A673 (cell line): Measurements from ENCODE around the gene EML2. TPM values are rescaled to one million over a fixed set of nuclear protein-coding genes. Genes with fewer than 3 reads are reported as not detected.

Source experiments
- BruUV-seq: library from RNA; stranded (reverse); fragments of 400-500 nt; replicated peaks from 2 replicates; lab custom pipeline; 2021; lab: Mats Ljungman, UMichigan
- CTCF ChIA-PET: fragments of 300-600 bp; sonication (Branson Sonifier 250); formaldehyde crosslinking; loops from one replicate; lab custom pipeline; 2022; ENCODE audit warnings: antibody characterized with exemption; lab: Charles Lee
- POLR2A ChIA-PET: fragments of 300-600 bp; sonication (Branson Sonifier 250); formaldehyde crosslinking; loops from one replicate; lab custom pipeline; 2022; ENCODE audit warnings: antibody characterized with exemption; ENCODE audit not compliant: low non-redundant PET; lab: Charles Lee
- DNase-seq: peaks from one replicate; pipeline ENCODE4 v3.0.0-alpha.2; 2015; ENCODE audit warnings: low spot score
- H3K27ac ChIP-seq: fragments of 200-600 bp; sonication (generic); 2 replicates; pipeline ENCODE4 v1.5.1; 2016; ENCODE audit warnings: mixed run types, low read depth, mild to moderate bottlenecking, mixed read lengths, antibody characterized with exemption, low read length; ENCODE audit not compliant: poor library complexity, severe bottlenecking
- H3K27me3 ChIP-seq: fragments of 200-600 bp; sonication (generic); replicated peaks from 2 replicates; pipeline ENCODE4 v1.6.1; 2017; ENCODE audit warnings: mixed run types, low read depth, mild to moderate bottlenecking, mixed read lengths, antibody characterized with exemption, low read length; ENCODE audit not compliant: insufficient read depth, poor library complexity
- H3K36me3 ChIP-seq: fragments of 200-600 bp; sonication (generic); 2 replicates; pipeline ENCODE4 v1.6.1; 2016; ENCODE audit warnings: mixed run types, mild to moderate bottlenecking, mixed read lengths, antibody characterized with exemption, low read length; ENCODE audit not compliant: insufficient read depth, poor library complexity, severe bottlenecking
- H3K4me1 ChIP-seq: fragments of 200-600 bp; sonication (generic); 2 replicates; pipeline ENCODE4 v1.6.1; 2017; ENCODE audit warnings: mixed run types, mild to moderate bottlenecking, mixed read lengths, antibody characterized with exemption, low read length; ENCODE audit not compliant: insufficient read depth, poor library complexity, severe bottlenecking
- H3K4me3 ChIP-seq: fragments of 200-600 bp; sonication (generic); 2 replicates; pipeline ENCODE4 v1.5.1; 2016; ENCODE audit warnings: low read depth, mixed run types, mild to moderate bottlenecking, mixed read lengths, low read length; ENCODE audit not compliant: poor library complexity, severe bottlenecking
- H3K9me3 ChIP-seq: fragments of 200-600 bp; sonication (generic); 2 replicates; pipeline ENCODE4 v1.6.1; 2016; ENCODE audit warnings: mixed run types, low read depth, mild to moderate bottlenecking, mixed read lengths, antibody characterized with exemption, low read length; ENCODE audit not compliant: poor library complexity, severe bottlenecking
- EZH2 ChIP-seq: fragments of 200-600 bp; sonication (generic); IDR thresholded peaks from 2 replicates; pipeline ENCODE4 v1.6.1; 2017; ENCODE audit warnings: borderline replicate concordance, low read depth, mild to moderate bottlenecking, mixed read lengths, antibody characterized with exemption, low read length; ENCODE audit not compliant: poor library complexity, severe bottlenecking
- intact Hi-C: fragments of 100-400 bp; cut with micrococcal nuclease; formaldehyde crosslinking; loops from one replicate; pipeline ENCODE4 v1.10.0; 2022; ENCODE audit not compliant: unreplicated experiment
- total RNA-seq: library from RNA; stranded (reverse); gene quantifications from 2 replicates; pipeline ENCODE4 v1.2.3, GENCODE V29; 2021
- TF ChIP-seq, protein P1 (sequence below): fragments of 300-800, 200-600 bp; sonication (generic); conservative IDR thresholded peaks from 2 replicates; pipeline ENCODE4 v1.5.1; 2017; ENCODE audit warnings: low read depth, mild to moderate bottlenecking, antibody characterized with exemption, low read length, moderate library complexity, mixed read lengths

EML2 gene
- total RNA-seq, 1 experiment from 2014 or later, result 17.0 TPM

DNA sequence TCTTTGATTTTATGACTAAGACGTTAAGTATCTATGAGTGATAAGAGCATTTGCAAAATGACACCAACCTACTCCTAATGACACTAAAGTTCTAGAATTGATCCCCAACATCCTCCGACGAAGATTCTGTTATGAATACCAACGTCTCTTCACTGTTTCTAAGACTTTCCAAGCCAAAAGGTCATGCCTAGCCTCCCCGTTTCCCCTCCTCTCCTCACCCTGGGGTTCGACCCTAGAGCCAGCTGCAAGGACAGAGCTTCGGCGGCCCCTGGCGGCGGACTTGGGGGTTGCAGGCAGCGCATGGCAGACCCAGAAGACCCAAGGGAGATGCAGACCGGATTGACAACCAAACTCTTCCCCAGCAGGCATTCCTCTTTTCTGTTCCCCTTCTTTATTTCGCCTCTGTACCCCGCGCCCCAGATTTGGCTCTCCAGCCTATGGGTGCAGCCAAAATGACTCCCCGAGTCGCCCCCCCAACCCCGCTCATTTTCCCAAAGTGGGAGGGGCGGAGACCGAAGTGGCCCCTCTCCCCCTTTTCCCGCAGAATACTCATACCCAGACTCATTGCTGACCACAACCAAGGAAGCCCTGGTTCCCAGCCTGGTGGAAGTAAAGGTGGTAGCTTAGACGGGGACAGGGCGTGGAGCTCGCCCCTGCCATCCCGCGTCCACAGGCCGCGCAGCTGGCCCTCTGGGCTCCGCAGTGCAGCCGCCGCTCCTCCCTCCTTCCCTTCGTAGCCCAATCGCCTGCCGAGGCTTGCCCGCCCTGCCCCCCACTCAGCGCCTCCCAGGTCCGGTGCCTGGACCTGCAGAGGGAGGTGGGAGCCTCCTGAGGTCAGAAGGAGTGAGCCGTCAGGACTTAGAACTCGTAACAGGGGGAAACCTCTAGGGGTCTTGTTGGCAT lies 4.1 kb upstream of the EML2 start:
- peak; percentile 92 for DNase-seq
- intact Hi-C loops, result loop anchor here (1.0 to 5.0 kb wide), 5 partner anchors 36 to 216 kb away; partner anchors contain the start of gene VASP
- H3K4me3 ChIP-seq, result peak overlapping the region; percentile 9
- no TSS peak for BruUV-seq
- no peaks in the 10 kb centered on the region for H3K36me3 ChIP-seq
- H3K27ac ChIP-seq, result no peak overlapping the region
- H3K9me3 ChIP-seq, result no peaks in the 10 kb centered on the region
- ChIA-PET CTCF (interaction anchor here (0.6 to 2.0 kb wide), 7 partner anchors 28 to 745 kb away, joined by 3 to 15 read pairs (median 5); no protein-coding TSS in a partner anchor), POLR2A (interaction anchor here (0.7 kb wide), 1 partner anchor 126 kb away, joined by 3 read pairs; the partner anchor contains the start of gene SIX5)
- TF ChIP-seq EZH2, result no peak
- TF ChIP-seq, protein P1, sequence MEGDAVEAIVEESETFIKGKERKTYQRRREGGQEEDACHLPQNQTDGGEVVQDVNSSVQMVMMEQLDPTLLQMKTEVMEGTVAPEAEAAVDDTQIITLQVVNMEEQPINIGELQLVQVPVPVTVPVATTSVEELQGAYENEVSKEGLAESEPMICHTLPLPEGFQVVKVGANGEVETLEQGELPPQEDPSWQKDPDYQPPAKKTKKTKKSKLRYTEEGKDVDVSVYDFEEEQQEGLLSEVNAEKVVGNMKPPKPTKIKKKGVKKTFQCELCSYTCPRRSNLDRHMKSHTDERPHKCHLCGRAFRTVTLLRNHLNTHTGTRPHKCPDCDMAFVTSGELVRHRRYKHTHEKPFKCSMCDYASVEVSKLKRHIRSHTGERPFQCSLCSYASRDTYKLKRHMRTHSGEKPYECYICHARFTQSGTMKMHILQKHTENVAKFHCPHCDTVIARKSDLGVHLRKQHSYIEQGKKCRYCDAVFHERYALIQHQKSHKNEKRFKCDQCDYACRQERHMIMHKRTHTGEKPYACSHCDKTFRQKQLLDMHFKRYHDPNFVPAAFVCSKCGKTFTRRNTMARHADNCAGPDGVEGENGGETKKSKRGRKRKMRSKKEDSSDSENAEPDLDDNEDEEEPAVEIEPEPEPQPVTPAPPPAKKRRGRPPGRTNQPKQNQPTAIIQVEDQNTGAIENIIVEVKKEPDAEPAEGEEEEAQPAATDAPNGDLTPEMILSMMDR, result peak; percentile 99
- H3K4me1 ChIP-seq, result peaks cover 22% of the 10 kb centered on the region
- H3K27me3 ChIP-seq, result no peaks in the 10 kb centered on the region

DNA sequence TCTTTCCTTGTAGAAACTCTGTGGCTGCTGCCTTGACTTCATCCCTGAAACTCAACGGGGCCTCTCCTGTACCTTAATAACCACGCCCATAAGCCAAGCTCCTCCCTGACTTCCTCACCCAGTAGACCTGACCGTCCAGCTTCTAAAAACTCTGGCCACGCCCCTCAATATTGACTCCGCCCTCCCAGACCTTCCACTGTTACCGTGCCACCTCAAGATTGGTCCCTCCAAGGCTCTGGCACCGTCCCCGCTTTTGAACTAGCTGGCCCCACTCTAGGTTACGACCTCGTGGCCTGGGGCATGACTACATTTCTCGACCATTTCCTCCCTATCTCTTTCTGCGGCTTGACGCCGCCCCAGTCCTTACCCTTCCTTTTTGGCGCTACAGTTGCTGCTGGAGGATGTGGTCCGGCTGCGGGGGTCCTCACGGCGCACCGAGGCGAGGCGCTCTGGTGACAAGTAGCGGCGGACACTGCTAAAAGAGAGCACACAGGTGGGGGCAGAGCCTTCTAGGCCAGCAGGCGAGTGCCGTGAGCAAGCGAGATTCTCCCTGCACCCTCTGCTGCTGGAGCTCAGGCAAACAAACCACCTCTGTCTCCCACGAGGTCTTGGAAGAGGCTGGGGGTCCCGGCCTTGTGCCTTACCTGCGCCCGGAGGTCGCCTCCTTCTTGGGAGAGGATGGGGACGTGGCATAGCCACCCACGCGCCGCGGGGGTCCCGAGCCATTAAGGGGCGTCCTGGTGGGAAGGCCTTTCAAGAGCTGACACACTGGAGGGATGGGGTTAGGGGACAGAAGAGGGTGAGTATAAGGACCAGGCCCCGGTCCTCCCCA lies 2.3 kb upstream of the EML2 start:
- H3K27ac ChIP-seq, result peak overlapping the region; percentile 48
- no TSS peak for BruUV-seq

More for the DNA sequence above, 2.3 kb upstream of the EML2 start:
- Histone ChIP-seq H3K36me3 (no peaks in the 10 kb centered on the region), H3K27me3 (no peaks in the 10 kb centered on the region), H3K4me1 (peaks cover 23% of the 10 kb centered on the region), H3K4me3 (peak overlapping the region; percentile 48), H3K9me3 (no peaks in the 10 kb centered on the region)
- ChIA-PET POLR2A (interaction anchor here (0.5 to 0.6 kb wide), 2 partner anchors 12 to 39 kb away, joined by 8 to 12 read pairs; no protein-coding TSS in a partner anchor), CTCF (interaction anchor here (0.6 to 2.0 kb wide), 14 partner anchors 8 to 202 kb away, joined by 3 to 15 read pairs (median 4); partner anchors contain the start of genes QPCTL and SIX5)
- intact Hi-C loops, result loop anchor here (2.0 to 5.0 kb wide), 4 partner anchors 34 to 214 kb away; partner anchors contain the start of gene VASP
- peak; percentile 75 for DNase-seq
- TF ChIP-seq, protein P1, result no peak
- TF ChIP-seq EZH2, result no peak
